ENCODE results near the gene SGSM1.

The SGSM1 gene

GRCh38 chr22:24805790-24806662 is at the start of gene SGSM1:
Gene SGSM1, plus strand, starts transcription at chr22:24806211. Its CDS starts 115 bp downstream, at chr22:24806326.
- DNase-seq = peak; percentile 89

- peak; percentile 60 for DNase-seq
These were observed 47.7 kb upstream of the SGSM1 start for GRCh38 chr22:24758164-24758799.

GRCh38 chr22:24759765-24760164 is 46.2 kb upstream of the SGSM1 start:
- no peak for DNase-seq

- DNase-seq = no peak
These were observed 45.2 kb upstream of the SGSM1 start for GRCh38 chr22:24760708-24761306.

GRCh38 chr22:24761888-24762675 is 43.9 kb upstream of the SGSM1 start:
- DNase-seq = no peak

- no peak for DNase-seq
These were observed 42.0 kb upstream of the SGSM1 start for GRCh38 chr22:24763872-24764485.

GRCh38 chr22:24765166-24765565 is 40.8 kb upstream of the SGSM1 start:
- no peak for DNase-seq

GRCh38 chr22:24768537-24769374 is 37.3 kb upstream of the SGSM1 start:
- peak; percentile 43 for DNase-seq

- peak; percentile 18 for DNase-seq
These were observed 33.4 kb upstream of the SGSM1 start for GRCh38 chr22:24772493-24773220.

GRCh38 chr22:24775769-24776492 is 30.1 kb upstream of the SGSM1 start:
- DNase-seq = no peak

- DNase-seq = no peak
These were observed 29.5 kb upstream of the SGSM1 start for GRCh38 chr22:24776525-24776924.

GRCh38 chr22:24789516-24789915 is 16.5 kb upstream of the SGSM1 start:
- no peak for DNase-seq

GRCh38 chr22:24791362-24791761 is 14.6 kb upstream of the SGSM1 start:
- DNase-seq = no peak

- no peak for DNase-seq
These were observed 10.0 kb upstream of the SGSM1 start for GRCh38 chr22:24796056-24796455.

- no peak for DNase-seq
These were observed 9.2 kb upstream of the SGSM1 start for GRCh38 chr22:24796860-24797259.

- no peak for DNase-seq
These were observed 4.0 kb upstream of the SGSM1 start for GRCh38 chr22:24801901-24802465.

- peak; percentile 63 for DNase-seq
These were observed 2.9 kb upstream of the SGSM1 start for GRCh38 chr22:24803064-24803542.

GRCh38 chr22:24806663-24807001 is 621 bp downstream of the SGSM1 start:
- DNase-seq = no peak

- DNase-seq = peak; percentile 70
These were observed 1.4 kb downstream of the SGSM1 start for GRCh38 chr22:24807284-24807950.

All from retina (tissue), 1 donor.